ENCODE results near the gene DRAXIN.

The DRAXIN gene

DNA sequence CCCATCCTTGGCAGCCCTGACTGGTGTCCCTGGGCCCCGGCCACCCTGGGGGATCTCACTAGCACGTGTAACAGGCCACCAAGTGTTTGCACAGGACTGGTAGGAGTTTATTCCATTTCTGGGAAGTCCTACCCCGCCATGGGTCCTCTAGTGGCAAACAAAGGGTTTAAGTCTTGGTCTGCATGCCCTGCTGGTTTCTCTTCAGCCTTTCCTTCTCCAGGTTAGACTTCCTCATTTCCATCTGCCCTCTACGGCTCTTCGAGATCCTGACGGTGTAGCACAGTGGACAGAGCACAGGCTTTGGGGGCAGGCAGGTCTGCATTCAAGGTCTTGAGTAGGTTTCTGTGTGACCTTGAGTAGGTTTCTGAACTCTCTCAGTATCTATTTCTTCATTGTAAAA lies 47.3 kb downstream of the DRAXIN start:
- DNase-seq = no peak

- no peak for DNase-seq
Observed at GRCh38 chr1:11740258-11741192, 49.0 kb downstream of the DRAXIN start.

DNA sequence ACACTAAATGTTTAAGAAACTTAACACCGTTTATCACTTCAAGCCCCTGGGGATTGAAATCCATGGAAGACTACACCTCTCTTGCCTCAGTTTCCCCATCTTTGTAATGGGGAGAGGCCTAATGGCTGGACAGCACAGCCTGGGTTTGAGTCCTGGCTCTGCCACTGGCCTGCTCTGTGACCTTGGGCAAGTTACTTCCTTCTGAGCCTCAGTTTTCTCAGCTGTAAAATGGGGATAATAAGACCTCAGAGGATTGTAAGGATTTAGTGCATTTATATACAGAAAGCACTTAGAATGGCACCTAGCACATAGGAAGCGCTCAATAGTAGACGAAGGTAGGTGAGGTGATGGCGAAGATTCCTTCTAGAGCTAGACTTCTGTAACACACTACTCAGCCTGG lies 50.0 kb downstream of the DRAXIN start:
- no peak for DNase-seq

- no peak for DNase-seq
Observed at GRCh38 chr1:11741919-11742558, 50.5 kb downstream of the DRAXIN start.

GRCh38 chr1:11744287-11744686 lies 52.8 kb downstream of the DRAXIN start:
- no peak for DNase-seq

GRCh38 chr1:11746092-11746491 lies 54.6 kb downstream of the DRAXIN start:
- DNase-seq = no peak

- DNase-seq = no peak
Observed at GRCh38 chr1:11746795-11747487, 55.4 kb downstream of the DRAXIN start.

DNA sequence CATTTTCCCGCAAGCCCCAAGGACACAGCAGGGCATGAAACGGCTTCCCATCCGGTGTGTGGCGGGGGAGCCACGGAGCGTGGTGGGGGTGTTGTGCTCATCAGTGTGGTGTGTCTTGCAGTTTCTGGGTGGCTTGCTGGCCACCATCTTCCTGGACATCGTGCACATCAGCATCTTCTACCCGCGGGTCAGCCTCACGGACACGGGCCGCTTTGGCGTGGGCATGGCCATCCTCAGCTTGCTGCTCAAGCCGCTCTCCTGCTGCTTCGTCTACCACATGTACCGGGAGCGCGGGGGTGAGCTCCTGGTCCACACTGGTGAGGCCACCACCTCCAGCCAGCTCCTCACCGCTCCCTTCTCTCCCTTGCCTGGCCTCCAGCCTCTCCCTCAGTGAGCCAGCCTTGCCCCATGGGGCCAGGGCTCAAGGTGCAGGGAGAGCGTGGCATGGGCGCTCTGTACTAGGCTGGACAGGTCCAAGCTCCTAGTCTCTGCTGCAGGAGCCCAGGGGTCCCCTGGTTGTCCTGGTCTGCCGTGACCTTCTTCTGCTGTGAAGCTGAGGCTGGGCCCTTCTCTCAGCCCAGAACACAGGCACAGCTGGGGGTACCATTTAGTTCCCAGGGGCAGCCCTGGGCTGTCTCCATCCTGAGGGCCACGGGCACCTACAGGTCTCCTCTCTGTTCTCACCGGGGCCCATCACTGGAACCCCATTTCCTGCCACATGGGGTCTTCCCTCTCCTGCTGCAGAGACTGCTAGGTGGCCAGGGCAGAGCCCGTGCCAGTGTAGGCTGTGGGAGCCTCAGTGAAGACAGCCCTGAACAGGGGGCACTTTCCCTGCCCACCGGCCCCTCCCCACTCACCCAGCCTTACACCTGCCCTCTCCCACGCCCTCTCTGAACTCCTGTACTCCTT lies 57.0 kb downstream of the DRAXIN start:
- no peak for DNase-seq

- DNase-seq = peak; percentile 59
Observed at GRCh38 chr1:11749203-11749689, 57.7 kb downstream of the DRAXIN start.

- DNase-seq = no peak
Observed at GRCh38 chr1:11749996-11750395, 58.5 kb downstream of the DRAXIN start.

- DNase-seq = no peak
Observed at GRCh38 chr1:11751087-11751486, 59.6 kb downstream of the DRAXIN start.

- DNase-seq = no peak
Observed at GRCh38 chr1:11752359-11753088, 61.0 kb downstream of the DRAXIN start.

- DNase-seq = no peak
Observed at GRCh38 chr1:11753555-11754208, 62.2 kb downstream of the DRAXIN start.

DNA sequence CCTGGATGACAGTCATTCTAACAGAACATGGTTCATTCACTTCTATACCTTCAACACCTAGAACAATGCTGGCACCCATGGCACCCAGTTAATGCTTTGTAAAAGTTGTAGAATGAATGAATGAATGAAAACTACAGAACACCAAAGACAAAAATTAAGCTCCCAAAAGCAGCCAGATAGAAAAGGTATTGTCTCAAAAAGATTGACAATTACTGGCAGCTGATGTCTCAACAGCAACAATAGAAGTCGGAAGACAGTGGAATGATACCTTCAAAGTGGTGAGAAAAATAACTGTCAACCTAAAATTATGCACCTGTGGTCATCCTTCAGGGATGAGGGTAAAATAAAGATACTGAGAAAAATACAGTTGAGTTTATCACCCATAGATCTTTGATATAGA lies 65.5 kb downstream of the DRAXIN start:
- DNase-seq = no peak

GRCh38 chr1:11759791-11760190 lies 68.3 kb downstream of the DRAXIN start:
- no peak for DNase-seq

- no peak for DNase-seq
Observed at GRCh38 chr1:11761285-11761684, 69.8 kb downstream of the DRAXIN start.

GRCh38 chr1:11761988-11762406 lies 70.5 kb downstream of the DRAXIN start, which contains the start of gene C1orf167:
TSS of gene C1orf167 (plus strand) at chr1:11762193. CDS start at chr1:11764401, 2,208 bp downstream.
- peak; percentile 30 for DNase-seq

DNA sequence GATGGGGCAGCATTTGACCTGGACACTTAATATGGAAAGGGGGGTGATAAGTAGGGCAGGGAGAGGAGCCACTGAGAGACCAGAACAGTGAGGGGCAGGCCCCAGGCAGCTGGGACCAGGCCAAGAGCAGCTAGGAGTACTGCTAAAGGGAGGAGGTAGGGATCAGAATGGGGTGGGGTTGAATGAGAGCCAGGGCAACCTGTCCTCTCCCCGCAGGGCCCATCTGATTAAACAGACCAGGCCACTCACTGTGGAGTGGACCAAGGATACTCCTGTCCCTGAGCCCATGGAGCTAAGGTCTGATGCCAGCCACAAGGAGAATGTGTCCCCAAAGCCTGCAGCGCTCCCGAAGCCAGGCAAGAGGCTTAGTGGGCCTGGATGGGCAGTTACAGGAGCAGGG lies 72.6 kb downstream of the DRAXIN start:
- DNase-seq = no peak

- DNase-seq = no peak
Observed at GRCh38 chr1:11764519-11764918, 73.0 kb downstream of the DRAXIN start.

GRCh38 chr1:11765661-11766428 lies 74.3 kb downstream of the DRAXIN start:
- no peak for DNase-seq

Measured in stimulated activated CD4-positive, alpha-beta T cell treated with anti-CD3 and anti-CD28 coated beads, Interleukin-1b, Interleukin-23, amount 100 ng/mL, for 48 hours (primary cell).